GM18505 (cell line): ENCODE results near the gene QRICH2.
"Not testable (repeated sequence)": the region's sequence is repeated elsewhere in the genome, so short reads cannot be mapped to it uniquely, and the experiment has no call there.

Experiments
- ATAC-seq: cut with Tn5 transposase; IDR thresholded peaks from one replicate; pipeline ENCODE4 v1.9.1; 2021; ENCODE audit not compliant: unreplicated experiment
- POLR2A ChIP-seq: IDR thresholded peaks from 4 replicates; pipeline ENCODE4 v1.6.1; 2011; ENCODE audit warnings: borderline replicate concordance; ENCODE audit not compliant: insufficient read depth, insufficient read length; ENCODE audit errors: extremely low read depth

QRICH2 gene

DNA sequence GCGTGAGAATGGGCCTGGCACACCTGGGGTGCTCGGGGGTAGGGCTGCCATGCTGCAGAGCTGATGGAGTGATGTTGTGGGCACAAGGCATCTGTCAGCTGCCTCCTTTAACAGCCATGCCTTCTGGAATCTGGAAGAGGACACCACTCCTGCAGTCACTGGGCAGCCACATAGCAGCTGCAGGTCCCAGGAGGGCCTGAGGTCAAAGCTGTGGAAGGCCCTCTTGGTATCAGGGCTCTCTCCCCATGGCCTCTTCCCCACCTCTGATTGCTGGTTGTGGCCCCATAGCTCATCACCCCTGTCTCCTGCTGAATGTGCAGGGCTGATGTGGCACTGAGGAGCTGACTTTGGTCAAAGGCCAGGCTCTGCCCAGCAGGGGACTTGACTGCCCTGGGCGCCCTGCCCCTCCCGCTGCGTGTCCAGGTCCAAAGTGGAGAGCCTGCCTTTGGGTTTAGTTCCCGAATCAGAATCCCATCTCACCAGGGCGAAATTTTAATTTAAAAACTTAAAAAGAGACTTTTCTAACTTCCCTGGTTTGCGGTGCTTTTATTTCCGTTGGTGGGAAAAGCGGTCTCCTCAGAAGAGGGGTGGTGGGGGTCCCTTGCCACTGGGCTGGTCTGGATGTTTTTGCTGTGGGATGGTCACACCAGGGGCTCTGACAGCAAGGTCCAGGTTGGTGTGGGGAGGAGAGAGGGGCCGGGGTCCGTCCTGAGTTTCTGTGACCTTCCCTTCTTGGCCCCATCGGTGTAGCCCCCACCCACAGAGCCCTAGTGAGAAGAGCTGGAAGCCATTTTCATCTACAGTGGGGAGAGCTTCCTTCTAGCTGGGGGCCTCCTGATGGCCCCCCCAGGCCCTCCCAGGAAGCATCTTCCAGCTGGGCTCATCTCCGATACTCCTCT lies 37.1 kb downstream of the QRICH2 start:
- peak; percentile 0 for ATAC-seq

GRCh38 chr17:76270127-76270592 lies 37.9 kb downstream of the QRICH2 start:
- no peak for ATAC-seq
- peak; percentile 16 for TF ChIP-seq POLR2A

More for the DNA sequence above, 37.1 kb downstream of the QRICH2 start:
- peak; percentile 67 for TF ChIP-seq POLR2A

DNA sequence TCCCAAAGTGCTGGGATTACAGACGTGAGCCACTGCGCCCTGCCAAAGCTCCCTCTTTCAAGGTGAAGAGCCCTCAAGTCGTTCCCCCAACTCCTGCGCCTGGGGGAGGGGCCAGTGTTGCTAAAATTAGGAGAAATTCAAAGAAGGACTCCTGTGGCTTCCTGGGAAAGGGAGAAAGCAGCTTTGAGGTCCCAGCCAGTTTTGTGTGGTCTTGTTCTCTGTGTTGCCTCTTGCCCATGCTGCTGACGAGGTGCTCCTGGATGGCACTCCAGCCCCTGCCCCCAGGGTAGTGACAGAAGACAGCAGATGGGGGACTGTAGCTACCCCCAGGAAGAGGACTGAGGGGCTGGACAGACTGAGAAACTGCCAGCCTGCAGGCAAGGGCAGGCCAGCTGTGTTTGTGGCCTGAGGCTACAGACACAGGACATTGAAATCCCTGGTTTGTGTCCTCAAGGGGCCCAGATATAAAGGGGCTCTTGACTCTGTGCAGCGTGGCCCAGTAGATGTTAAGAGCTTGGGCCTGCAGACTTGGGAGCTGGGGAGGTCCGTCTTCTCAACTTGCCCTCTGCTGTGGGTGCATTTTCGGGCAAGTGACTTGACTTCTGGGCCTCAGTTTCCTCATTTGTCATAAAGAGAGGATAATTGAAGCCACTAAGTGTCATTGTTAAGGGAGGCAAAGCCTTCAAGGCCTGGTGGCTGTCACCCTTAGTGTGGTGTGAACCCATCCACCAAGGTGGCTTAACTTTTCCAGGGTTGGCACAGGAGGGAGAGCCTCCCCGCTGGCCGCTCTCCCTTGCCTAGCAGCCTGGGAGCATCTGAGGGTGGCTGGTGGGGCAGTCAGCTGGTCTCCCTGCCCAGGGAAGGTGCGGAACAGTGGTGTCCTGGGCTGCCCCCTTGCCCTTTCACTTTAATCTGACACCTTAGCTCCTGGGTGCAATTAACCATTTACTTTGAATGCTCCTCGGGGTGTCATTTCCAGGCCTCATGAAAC lies 38.8 kb downstream of the QRICH2 start:
- no peak for ATAC-seq
- TF ChIP-seq POLR2A, result peak; percentile 0

DNA sequence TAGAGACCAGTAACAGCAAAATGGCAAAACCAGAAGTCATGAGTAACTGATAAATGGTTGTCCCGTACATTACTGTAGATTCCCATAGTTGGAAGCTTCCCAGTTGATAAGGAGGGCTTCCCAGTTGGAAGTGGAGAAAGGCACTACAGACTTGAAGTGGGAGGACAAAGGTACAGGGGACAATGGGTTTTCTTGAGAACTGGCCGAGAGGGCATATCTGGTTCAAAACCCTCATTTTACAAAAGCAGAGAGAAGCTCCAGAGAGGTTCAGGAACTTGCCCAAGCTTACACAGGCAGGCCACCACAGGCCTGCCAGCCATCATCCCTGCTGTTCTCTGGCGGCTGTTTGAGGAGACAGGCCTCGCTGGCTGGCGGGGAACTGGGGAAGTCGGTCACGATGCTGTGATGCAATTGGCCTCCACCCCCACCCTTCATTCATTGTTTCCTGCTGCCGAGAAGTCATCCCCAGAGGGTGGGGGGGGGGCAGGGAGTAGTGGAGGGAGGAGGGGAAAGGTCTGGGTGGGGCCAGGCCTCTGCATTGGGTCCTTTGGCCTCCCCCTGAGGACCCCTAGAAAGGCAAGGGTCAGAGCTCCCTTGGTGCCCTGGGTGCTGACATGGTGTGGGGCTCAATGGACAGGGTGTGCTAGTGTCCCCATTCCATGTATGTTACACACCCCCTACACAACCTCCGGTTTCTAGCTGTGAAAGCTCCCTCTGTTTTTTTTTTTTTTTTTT lies 39.9 kb downstream of the QRICH2 start:
- no peak for ATAC-seq
- peak; percentile 86 for TF ChIP-seq POLR2A

DNA sequence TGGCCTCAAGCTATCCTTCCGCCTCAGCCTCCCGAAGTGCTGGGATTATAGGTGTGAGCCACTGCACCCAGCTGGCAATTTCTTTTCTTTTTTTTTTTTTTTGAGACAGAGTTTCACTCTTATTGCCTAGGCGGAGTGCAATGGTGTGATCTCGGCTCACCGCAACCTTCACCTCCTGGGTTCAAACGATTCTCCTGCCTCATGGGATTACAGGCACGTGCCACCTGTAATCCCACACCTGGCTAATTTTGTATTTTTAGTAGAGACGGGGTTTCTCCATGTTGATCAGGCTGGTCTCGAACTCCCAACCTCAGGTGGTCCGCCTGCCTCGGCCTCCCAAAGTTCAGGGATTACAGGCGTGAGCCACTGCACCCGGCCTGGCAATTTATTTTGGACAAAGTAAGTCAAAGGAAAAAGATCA lies 40.5 kb downstream of the QRICH2 start:
- not testable (repeated sequence) for ATAC-seq

DNA sequence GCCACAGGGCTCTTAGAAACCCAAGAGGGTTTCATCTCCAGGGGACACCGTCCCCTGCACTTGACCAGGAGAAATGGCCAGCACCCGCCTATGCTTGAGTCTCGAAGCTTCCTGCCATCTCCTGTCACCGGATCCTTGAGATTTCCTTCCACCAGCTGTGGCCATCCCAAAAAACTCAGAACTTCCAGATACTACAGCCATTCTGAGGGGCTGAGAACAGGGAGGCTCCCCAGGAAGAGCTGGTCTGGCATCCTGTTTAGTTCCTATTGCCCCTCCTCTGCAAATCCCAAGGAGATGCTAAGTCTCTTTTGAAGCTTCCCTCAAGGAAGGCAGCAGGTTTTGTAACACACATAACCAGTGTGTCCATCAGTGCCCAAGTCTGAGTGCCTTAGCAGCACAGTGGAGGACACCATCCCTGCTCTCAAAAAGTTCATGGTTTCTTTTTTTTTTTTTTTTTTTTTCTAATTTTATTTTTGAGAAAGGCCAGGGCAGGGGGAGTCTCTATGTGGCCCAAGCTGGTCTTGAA lies 41.0 kb downstream of the QRICH2 start:
- TF ChIP-seq POLR2A, result no peak
- ATAC-seq, result no peak

DNA sequence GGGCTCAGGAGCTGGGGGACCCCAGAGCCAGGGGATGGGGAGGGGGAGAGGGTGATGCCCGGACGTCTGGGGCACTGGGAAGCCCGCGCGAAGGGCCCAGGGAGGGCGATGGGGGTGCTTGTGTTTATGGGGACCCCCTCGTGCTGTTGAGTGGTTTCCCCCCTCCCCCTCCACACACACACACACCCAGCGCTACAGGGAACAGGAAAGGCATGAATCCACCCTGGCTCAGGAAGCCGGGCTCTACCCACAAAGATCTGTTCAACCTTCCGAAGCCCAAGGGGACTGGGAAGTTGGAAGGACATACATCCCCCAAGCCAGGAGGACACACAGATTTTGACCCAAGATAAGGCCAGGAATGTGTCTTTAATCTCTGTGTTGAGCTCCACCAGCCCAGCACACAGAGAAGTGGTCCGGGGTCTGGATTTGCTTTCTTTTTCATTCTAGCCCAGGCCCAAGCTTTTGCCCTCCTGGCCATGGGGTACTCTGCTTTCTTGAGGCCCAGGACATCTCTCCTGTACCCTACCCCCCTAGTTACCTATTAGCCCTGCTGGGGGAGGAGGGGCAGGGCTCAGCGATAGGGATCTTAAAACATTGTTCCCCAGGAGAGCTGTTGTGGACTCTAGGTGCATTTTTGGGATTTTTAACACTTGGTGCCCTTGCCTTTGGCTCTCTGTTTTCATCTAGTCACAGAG lies 41.7 kb downstream of the QRICH2 start:
- TF ChIP-seq POLR2A, result peak; percentile 11
- ATAC-seq, result no peak

DNA sequence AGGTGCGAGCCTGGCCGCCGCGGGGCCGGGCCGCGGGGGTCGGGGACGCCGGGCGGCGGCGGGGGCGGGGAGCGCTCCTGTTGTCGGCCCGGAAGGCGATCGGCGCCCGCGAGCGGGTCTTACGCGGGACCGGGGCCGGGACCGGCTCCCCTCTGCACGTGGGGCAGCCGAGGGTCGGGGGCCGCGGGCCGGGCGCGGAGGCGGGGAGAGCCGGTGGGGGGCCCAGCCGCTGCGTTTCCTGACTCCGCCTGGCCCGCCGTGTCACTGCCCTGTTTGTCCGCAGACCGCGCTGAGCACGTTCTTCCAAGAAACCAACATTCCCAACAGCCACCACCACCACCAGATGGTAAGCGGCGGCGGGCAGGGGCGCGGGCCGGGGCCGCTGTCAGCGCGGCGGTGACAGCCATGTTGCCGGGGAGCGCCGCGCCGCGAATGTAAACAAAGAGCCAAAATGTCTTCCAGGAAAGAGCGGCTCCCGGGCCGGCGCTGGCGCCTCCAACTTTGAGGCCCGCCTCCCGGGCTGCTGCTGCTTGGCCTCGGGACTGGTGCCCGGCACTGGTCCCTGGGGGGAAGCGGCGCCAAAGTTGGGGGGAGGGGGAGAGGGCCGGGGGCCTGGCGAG lies 42.3 kb downstream of the QRICH2 start:
- TF ChIP-seq POLR2A, result no peak
- ATAC-seq, result no peak

GRCh38 chr17:76264755-76265623 lies 43.1 kb downstream of the QRICH2 start, which contains the start of gene UBALD2:
Gene UBALD2, plus strand, starts transcription at chr17:76265348. Its CDS starts 158 bp downstream, at chr17:76265506.
- peak; percentile 90 for TF ChIP-seq POLR2A
- ATAC-seq, result peak; percentile 69

DNA sequence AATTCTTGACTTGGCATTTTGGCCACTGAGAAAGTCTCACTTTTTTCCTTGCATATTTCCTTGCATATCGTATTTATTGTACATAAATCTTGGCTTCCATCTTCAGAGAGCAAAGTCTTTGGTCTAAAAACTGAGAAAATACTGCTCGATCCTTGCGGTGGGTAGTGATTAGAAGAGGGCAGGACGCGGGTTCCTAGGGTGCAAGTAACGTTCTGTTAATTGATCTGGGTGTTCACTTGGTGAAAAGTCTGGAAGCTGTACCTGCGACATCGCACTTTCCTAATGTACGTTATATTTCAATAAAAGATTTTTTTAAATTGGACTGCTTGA lies 43.7 kb downstream of the QRICH2 start:
- no peak for TF ChIP-seq POLR2A
- no peak for ATAC-seq

GRCh38 chr17:76263896-76264295 lies 44.2 kb downstream of the QRICH2 start:
- no peak for TF ChIP-seq POLR2A
- ATAC-seq, result no peak

- peak; percentile 49 for TF ChIP-seq POLR2A
- no peak for ATAC-seq
Observed at GRCh38 chr17:76262732-76263344, 45.2 kb downstream of the QRICH2 start.
